ENCODE results near the gene PARD3B. TPM values are rescaled to one million over a fixed set of nuclear protein-coding genes. Genes with fewer than 3 reads are reported as not detected.
"Not testable (repeated sequence)": the region's sequence is repeated elsewhere in the genome, so short reads cannot be mapped to it uniquely, and the experiment has no call there.

Gene PARD3B
- total RNA-seq, 6 experiments from 2014 or later: 5.3 to 11.2 (median 8.3) TPM

- intact Hi-C loops (cut with DNase I): no loop called here
- Histone ChIP-seq H3K4me3 (peak overlapping the region; percentile 77 to 85 (median 79)), H3K9me3 (no peaks in the 10 kb centered on the region), H3K27me3 (no peaks in the 10 kb centered on the region), H3K4me1 (peaks cover 0 to 30% (median 0%) of the 10 kb centered on the region in 4 donors), H3K36me3 (no peaks in the 10 kb centered on the region), H3K27ac (peak overlapping the region; percentile 66 to 78 (median 68))
- 2% methylated on average over 19 of the region's 45 CpGs for WGBS (ENCODE audit: insufficient coverage, low coverage, low lambda C conversion rate, missing lambda C conversion rate)
- no peak for TF ChIP-seq CTCF (IDR thresholded peaks at IDR 0.05)
- ATAC-seq (peak in 3 of 4 donors; percentile 22 to 40 (median 29)), DNase-seq (peak; percentile 38 to 61 (median 49))
Measured at GRCh38 chr2:204545861-204546735, 823 bp downstream of the PARD3B start.

GRCh38 chr2:204550751-204551511 lies 5.7 kb downstream of the PARD3B start:
- no peaks in the 10 kb centered on the region for H3K9me3 ChIP-seq
- no peak overlapping the region for H3K4me3 ChIP-seq
- ATAC-seq: no peak
- H3K36me3 ChIP-seq: no peaks in the 10 kb centered on the region
- H3K4me1 ChIP-seq: peaks cover 0 to 12% (median 0%) of the 10 kb centered on the region in 4 donors
- H3K27ac ChIP-seq: no peak overlapping the region
- no peak for DNase-seq
- H3K27me3 ChIP-seq: no peaks in the 10 kb centered on the region
- TF ChIP-seq CTCF (IDR thresholded peaks at IDR 0.05): no peak
- TF ChIP-seq POLR2A (IDR thresholded peaks at IDR 0.05): no peak
- 67% methylated on average over 2 of the region's 3 CpGs for WGBS (ENCODE audit: insufficient coverage, low coverage, low lambda C conversion rate, missing lambda C conversion rate)
- intact Hi-C loops (cut with DNase I): no loop called here

- no peaks in the 10 kb centered on the region for H3K9me3 ChIP-seq
- DNase-seq (no peak), ATAC-seq (no peak)
- H3K27me3 ChIP-seq: no peaks in the 10 kb centered on the region
- no peak overlapping the region for H3K4me3 ChIP-seq
- H3K4me1 ChIP-seq: peaks cover 0 to 7% (median 0%) of the 10 kb centered on the region in 4 donors
- no peaks in the 10 kb centered on the region for H3K36me3 ChIP-seq
- intact Hi-C loops (cut with DNase I): no loop called here
- no peak for TF ChIP-seq CTCF (IDR thresholded peaks at IDR 0.05)
- no peak for TF ChIP-seq POLR2A (IDR thresholded peaks at IDR 0.05)
- WGBS (ENCODE audit: insufficient coverage, low coverage, low lambda C conversion rate, missing lambda C conversion rate): no CpG with 5 or more reads among the region's 3 CpGs
- H3K27ac ChIP-seq: no peak overlapping the region
Measured at GRCh38 chr2:204551512-204551863, 6.2 kb downstream of the PARD3B start.

- ATAC-seq (no peak), DNase-seq (no peak)
- Histone ChIP-seq H3K27ac (no peak overlapping the region), H3K27me3 (no peaks in the 10 kb centered on the region), H3K36me3 (no peaks in the 10 kb centered on the region), H3K4me3 (no peak overlapping the region), H3K9me3 (no peaks in the 10 kb centered on the region), H3K4me1 (no peaks in the 10 kb centered on the region)
- intact Hi-C loops (cut with DNase I): no loop called here
- WGBS (ENCODE audit: insufficient coverage, low coverage, low lambda C conversion rate, missing lambda C conversion rate): 95% methylated on average over 1 of the region's 1 CpG
- no peak for TF ChIP-seq POLR2A (IDR thresholded peaks at IDR 0.05)
- no peak for TF ChIP-seq CTCF (IDR thresholded peaks at IDR 0.05)
Measured at GRCh38 chr2:204557604-204558003, 12.3 kb downstream of the PARD3B start.

- H3K9me3 ChIP-seq; H3K36me3 ChIP-seq; H3K27me3 ChIP-seq; H3K27ac ChIP-seq; H3K4me1 ChIP-seq; DNase-seq; intact Hi-C loops (cut with DNase I); H3K4me3 ChIP-seq; ATAC-seq: not testable (repeated sequence)
Measured at GRCh38 chr2:204559358-204559757, 14.1 kb downstream of the PARD3B start.
